HCT116 (cell line): ENCODE results near the gene CAP2. TPM values are rescaled to one million over a fixed set of nuclear protein-coding genes. Genes with fewer than 3 reads are reported as not detected.

ENCODE experiments used
- ATAC-seq: fragments of 200-7000 bp; cut with Tn5 transposase; 2 replicates; pipeline ENCODE4 v1.9.1; 2020; ENCODE audit warnings: mild to moderate bottlenecking, moderate library complexity
- BruUV-seq: library from RNA; stranded (reverse); fragments of 400-500 nt; replicated peaks from 2 replicates; lab custom pipeline; 2021; lab: Mats Ljungman, UMichigan
- CTCF ChIA-PET: fragments of 300-600 bp; sonication (Branson Sonifier 250); formaldehyde crosslinking; loops from one replicate; lab custom pipeline; 2021; ENCODE audit warnings: antibody characterized with exemption; lab: Charles Lee
- POLR2A ChIA-PET: fragments of 300-600, 350-600 bp; sonication (Branson Sonifier 250); formaldehyde crosslinking; loops from one replicate; lab custom pipeline; 2021; ENCODE audit warnings: antibody characterized with exemption; lab: Charles Lee
- RAD21 ChIA-PET, 2 experiments: fragments of 300-600 bp; sonication (Branson Sonifier 250); formaldehyde crosslinking; loops; one replicate each; lab custom pipeline; 2023; ENCODE audit warnings: low total read pairs in 2 of 2; ENCODE audit not compliant: uncharacterized antibody in 2 of 2, unreplicated experiment in 2 of 2, low non-redundant PET in 1 of 2; lab: Charles Lee
- DNase-seq: peaks from one replicate; pipeline ENCODE4 v3.0.0-alpha.2; 2010; ENCODE audit warnings: low read depth, low spot score
- H2AFZ ChIP-seq: fragments of 200-600 bp; shearing (Covaris generic), sonication (generic); 2 replicates; pipeline ENCODE4 v1.6.1; 2017; ENCODE audit warnings: low read depth, mixed run types, mixed read lengths, antibody characterized with exemption, low read length; ENCODE audit not compliant: poor library complexity, severe bottlenecking
- H3K27ac ChIP-seq: 2 replicates; pipeline ENCODE4 v1.5.1; 2012; ENCODE audit warnings: low read depth, low read length
- H3K27me3 ChIP-seq: fragments of 200-600 bp; sonication (generic); 2 replicates; pipeline ENCODE4 v1.6.1; 2016; ENCODE audit warnings: mixed run types, low read length, mixed read lengths; ENCODE audit not compliant: insufficient read depth
- H3K36me3 ChIP-seq, 2 experiments: fragments of 200-500 bp in 1 of 2; fragments of 200-600 bp in 1 of 2; sonication (Bioruptor generic) in 1 of 2; sonication (generic) in 1 of 2; 2 replicates each; pipeline versions ENCODE4 v1.5.1 to v1.6.1; 2014 to 2016; ENCODE audit warnings: low read length in 2 of 2, inconsistent platforms in 1 of 2, mixed read lengths in 1 of 2, mixed run types in 1 of 2; ENCODE audit not compliant: insufficient read depth in 2 of 2, control insufficient read depth in 1 of 2
- H3K4me1 ChIP-seq, 2 experiments: fragments of 200-600 bp in 1 of 2; sonication (generic) in 1 of 2; 2 replicates each; pipeline versions ENCODE4 v1.5.1 to v1.6.1; 2012 to 2017; ENCODE audit warnings: low read length in 2 of 2, inconsistent platforms in 1 of 2, mild to moderate bottlenecking in 1 of 2, mixed read lengths in 1 of 2, mixed run types in 1 of 2, moderate library complexity in 1 of 2; ENCODE audit not compliant: insufficient read depth in 2 of 2, control insufficient read depth in 1 of 2
- H3K4me2 ChIP-seq: fragments of 200-600 bp; sonication (generic); 2 replicates; pipeline ENCODE4 v1.6.1; 2017; ENCODE audit warnings: mixed run types, low read length, mixed read lengths
- H3K4me3 ChIP-seq, 2 experiments: fragments of 200-600 bp in 1 of 2; sonication (generic) in 1 of 2; replicated peaks in 1 of 2; 2 replicates each; pipeline ENCODE4 v1.5.1; 2011 to 2016; ENCODE audit warnings: low read length in 2 of 2, control low read depth in 1 of 2, low read depth in 1 of 2, mild to moderate bottlenecking in 1 of 2, mixed read lengths in 1 of 2, mixed run types in 1 of 2
- H3K79me2 ChIP-seq: fragments of 200-600 bp; sonication (generic); 2 replicates; pipeline ENCODE4 v1.6.1; 2017; ENCODE audit warnings: mild to moderate bottlenecking, mixed run types, low read length, moderate library complexity, mixed read lengths; ENCODE audit not compliant: insufficient read depth
- H3K9ac ChIP-seq: fragments of 200-600 bp; sonication (generic); 2 replicates; pipeline ENCODE4 v1.6.1; 2016; ENCODE audit warnings: low read length, mixed read lengths
- H3K9me2 ChIP-seq: fragments of 200-600 bp; sonication (generic), shearing (Covaris generic); 2 replicates; pipeline ENCODE4 v1.6.1; 2017; ENCODE audit warnings: mixed run types, mild to moderate bottlenecking, moderate library complexity; ENCODE audit not compliant: insufficient read depth
- H3K9me3 ChIP-seq, 2 experiments: fragments of 200-500 bp in 1 of 2; fragments of 200-600 bp in 1 of 2; sonication (Bioruptor generic) in 1 of 2; sonication (generic) in 1 of 2; 2 replicates each; pipeline ENCODE4 v1.6.1; 2014 to 2017; ENCODE audit warnings: low read length in 2 of 2, mixed read lengths in 2 of 2, inconsistent platforms in 1 of 2, low read depth in 1 of 2, mild to moderate bottlenecking in 1 of 2, mixed run types in 1 of 2, moderate library complexity in 1 of 2; ENCODE audit not compliant: control insufficient read depth in 1 of 2, insufficient read depth in 1 of 2
- H4K20me1 ChIP-seq: fragments of 200-600 bp; sonication (generic), shearing (Covaris generic); 2 replicates; pipeline ENCODE4 v1.6.1; 2017; ENCODE audit warnings: mixed run types, mild to moderate bottlenecking, moderate library complexity; ENCODE audit not compliant: insufficient read depth
- CBX3 ChIP-seq: IDR thresholded peaks from 2 replicates; pipeline ENCODE4 v1.6.1; 2012; ENCODE audit warnings: low read depth
- ELF1 ChIP-seq: IDR thresholded peaks from 2 replicates; pipeline ENCODE4 v1.6.1; 2012; ENCODE audit warnings: low read depth, borderline replicate concordance
- EZH2 ChIP-seq: fragments of 200-600 bp; sonication (generic); IDR thresholded peaks from 2 replicates; pipeline ENCODE4 v1.6.1; 2017; ENCODE audit warnings: antibody characterized with exemption, mixed run types
- FOSL1 ChIP-seq: IDR thresholded peaks from 2 replicates; pipeline ENCODE4 v1.6.1; 2012; ENCODE audit warnings: low read depth
- POLR2A ChIP-seq: IDR thresholded peaks from 2 replicates; pipeline ENCODE4 v1.7.0; 2011; ENCODE audit warnings: borderline replicate concordance; ENCODE audit not compliant: insufficient read depth, insufficient read length; ENCODE audit errors: extremely low read depth
- POLR2AphosphoS5 ChIP-seq: IDR thresholded peaks from 2 replicates; pipeline ENCODE4 v1.6.1; 2011; ENCODE audit warnings: mild to moderate bottlenecking, low read depth, low read length, moderate library complexity
- SIN3A ChIP-seq: IDR thresholded peaks from 2 replicates; pipeline ENCODE4 v1.6.1; 2012; ENCODE audit warnings: low read depth
- TCF7L2 ChIP-seq: IDR thresholded peaks from 2 replicates; pipeline ENCODE4 v1.7.0; 2011; ENCODE audit warnings: borderline replicate concordance, inconsistent platforms; ENCODE audit not compliant: insufficient read depth, insufficient read length; ENCODE audit errors: extremely low read depth
- ZFX ChIP-seq: fragments of 450-650 bp; IDR thresholded peaks from 2 replicates; pipeline ENCODE4 v1.6.1; 2017
- intact Hi-C: fragments of 100-400 bp; cut with micrococcal nuclease; formaldehyde crosslinking; loops from 2 replicates; pipeline ENCODE4 v1.10.0; 2022
- total RNA-seq: library from RNA; stranded (reverse); gene quantifications from one replicate; pipeline ENCODE4 v1.2.1, GENCODE V29; 2021; ENCODE audit not compliant: unreplicated experiment
- TF ChIP-seq, protein P1 (sequence below): IDR thresholded peaks from 2 replicates; pipeline ENCODE4 v1.6.1; 2011; ENCODE audit warnings: mild to moderate bottlenecking, low read length, moderate library complexity; ENCODE audit not compliant: insufficient replicate concordance; ENCODE audit errors: extremely low read depth
- TF ChIP-seq, protein P2 (sequence below), 3 experiments: fragments of 200-600 bp in 1 of 3; sonication (generic) in 1 of 3; IDR thresholded peaks in 2 of 3; conservative IDR thresholded peaks in 1 of 3; 2 replicates each; pipeline ENCODE4 v1.5.1; 2012 to 2017; ENCODE audit warnings: low read depth in 2 of 3, low read length in 2 of 3, antibody characterized with exemption in 1 of 3, borderline replicate concordance in 1 of 3, control low read depth in 1 of 3, mild to moderate bottlenecking in 1 of 3, mixed read lengths in 1 of 3, mixed run types in 1 of 3, moderate library complexity in 1 of 3; ENCODE audit not compliant: insufficient read depth in 1 of 3

The CAP2 gene
- total RNA-seq, 1 experiment from 2014 or later, result 3.8 TPM

DNA sequence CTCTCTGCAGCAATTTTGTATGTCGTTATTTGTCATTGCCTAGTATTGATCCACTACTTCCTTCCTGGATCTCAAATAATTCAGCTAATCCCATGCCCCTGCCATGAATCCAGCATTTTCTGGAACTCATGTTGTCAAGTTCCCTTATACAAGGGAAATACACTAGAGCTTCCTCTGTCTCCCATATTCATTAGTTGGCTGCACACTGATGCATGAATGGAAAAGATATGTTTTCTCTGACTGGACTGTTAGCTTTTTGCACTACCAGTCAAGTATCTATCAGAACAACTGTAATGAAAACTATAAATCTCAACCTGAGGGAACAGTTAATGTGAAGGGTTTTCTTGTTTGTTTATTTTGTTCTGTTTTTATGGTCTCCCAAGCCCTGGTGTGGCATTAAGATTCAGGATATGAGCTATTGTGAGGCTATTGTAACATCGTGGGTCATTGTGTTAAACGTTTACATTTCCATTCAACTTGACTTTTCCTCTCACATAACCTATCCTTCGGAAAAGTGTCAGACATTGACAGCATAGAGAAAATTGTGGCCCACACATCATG is 104.2 kb downstream of the CAP2 start:
- intact Hi-C loops, result no loop called here
- ChIA-PET POLR2A (no interaction called here), CTCF (interaction anchor here (1.0 kb wide), 1 partner anchor 8 kb away, joined by 3 read pairs; no protein-coding TSS in a partner anchor), RAD21 (no interaction called here)
- Histone ChIP-seq H3K4me2 (no peak overlapping the region), H3K27ac (no peak overlapping the region), H3K9me2 (no peaks in the 10 kb centered on the region), H3K79me2 (no peaks in the 10 kb centered on the region), H3K9ac (no peak overlapping the region), H3K4me1 (peaks cover 0 to 5% of the 10 kb centered on the region in 2 experiments; a peak in 2 of 4 replicates), H3K36me3 (no peaks in the 10 kb centered on the region), H4K20me1 (no peaks in the 10 kb centered on the region), H3K9me3 (no peaks in the 10 kb centered on the region), H3K27me3 (no peaks in the 10 kb centered on the region), H2AFZ (no peak overlapping the region), H3K4me3 (no peak overlapping the region)
- no peak for ATAC-seq
- TF ChIP-seq, protein P1, sequence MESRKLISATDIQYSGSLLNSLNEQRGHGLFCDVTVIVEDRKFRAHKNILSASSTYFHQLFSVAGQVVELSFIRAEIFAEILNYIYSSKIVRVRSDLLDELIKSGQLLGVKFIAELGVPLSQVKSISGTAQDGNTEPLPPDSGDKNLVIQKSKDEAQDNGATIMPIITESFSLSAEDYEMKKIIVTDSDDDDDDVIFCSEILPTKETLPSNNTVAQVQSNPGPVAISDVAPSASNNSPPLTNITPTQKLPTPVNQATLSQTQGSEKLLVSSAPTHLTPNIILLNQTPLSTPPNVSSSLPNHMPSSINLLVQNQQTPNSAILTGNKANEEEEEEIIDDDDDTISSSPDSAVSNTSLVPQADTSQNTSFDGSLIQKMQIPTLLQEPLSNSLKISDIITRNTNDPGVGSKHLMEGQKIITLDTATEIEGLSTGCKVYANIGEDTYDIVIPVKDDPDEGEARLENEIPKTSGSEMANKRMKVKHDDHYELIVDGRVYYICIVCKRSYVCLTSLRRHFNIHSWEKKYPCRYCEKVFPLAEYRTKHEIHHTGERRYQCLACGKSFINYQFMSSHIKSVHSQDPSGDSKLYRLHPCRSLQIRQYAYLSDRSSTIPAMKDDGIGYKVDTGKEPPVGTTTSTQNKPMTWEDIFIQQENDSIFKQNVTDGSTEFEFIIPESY, result no peak
- TF ChIP-seq ZFX, result no peak
- no peak for TF ChIP-seq SIN3A
- no peak for TF ChIP-seq TCF7L2
- TF ChIP-seq POLR2AphosphoS5, result no peak
- TF ChIP-seq, protein P2, sequence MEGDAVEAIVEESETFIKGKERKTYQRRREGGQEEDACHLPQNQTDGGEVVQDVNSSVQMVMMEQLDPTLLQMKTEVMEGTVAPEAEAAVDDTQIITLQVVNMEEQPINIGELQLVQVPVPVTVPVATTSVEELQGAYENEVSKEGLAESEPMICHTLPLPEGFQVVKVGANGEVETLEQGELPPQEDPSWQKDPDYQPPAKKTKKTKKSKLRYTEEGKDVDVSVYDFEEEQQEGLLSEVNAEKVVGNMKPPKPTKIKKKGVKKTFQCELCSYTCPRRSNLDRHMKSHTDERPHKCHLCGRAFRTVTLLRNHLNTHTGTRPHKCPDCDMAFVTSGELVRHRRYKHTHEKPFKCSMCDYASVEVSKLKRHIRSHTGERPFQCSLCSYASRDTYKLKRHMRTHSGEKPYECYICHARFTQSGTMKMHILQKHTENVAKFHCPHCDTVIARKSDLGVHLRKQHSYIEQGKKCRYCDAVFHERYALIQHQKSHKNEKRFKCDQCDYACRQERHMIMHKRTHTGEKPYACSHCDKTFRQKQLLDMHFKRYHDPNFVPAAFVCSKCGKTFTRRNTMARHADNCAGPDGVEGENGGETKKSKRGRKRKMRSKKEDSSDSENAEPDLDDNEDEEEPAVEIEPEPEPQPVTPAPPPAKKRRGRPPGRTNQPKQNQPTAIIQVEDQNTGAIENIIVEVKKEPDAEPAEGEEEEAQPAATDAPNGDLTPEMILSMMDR (IDR thresholded peaks at IDR 0.05 in 2 of 3, conservative IDR thresholded peaks at IDR 0.05 in 1 of 3; ENCODE audit: borderline replicate concordance in 1 of 3, insufficient read depth in 1 of 3, low read depth in 2 of 3, low read length in 2 of 3), result no peak
- no peak for TF ChIP-seq FOSL1
- no peak for TF ChIP-seq POLR2A
- TF ChIP-seq ELF1, result no peak
- TF ChIP-seq EZH2, result no peak
- no peak for TF ChIP-seq CBX3
- BruUV-seq, result no TSS peak
- DNase-seq, result no peak
